Kidney epithelial cell (primary cell): ENCODE data around the gene UBL4A. TPM values are rescaled to one million over a fixed set of nuclear protein-coding genes. Genes with fewer than 3 reads are reported as not detected.

ENCODE experiments used
- DNase-seq: peaks from one replicate; pipeline ENCODE4 v3.0.0-alpha.2; 2010; ENCODE audit warnings: low read depth
- H3K27me3 ChIP-seq: 2 replicates; pipeline ENCODE4 v1.6.0; 2011; ENCODE audit warnings: low read length; ENCODE audit not compliant: control insufficient read depth, insufficient read depth
- H3K36me3 ChIP-seq: 2 replicates; pipeline ENCODE4 v1.5.1; 2011; ENCODE audit warnings: low read length; ENCODE audit not compliant: control insufficient read depth, insufficient read depth
- H3K4me3 ChIP-seq: 2 replicates; pipeline ENCODE4 v1.5.1; 2011; ENCODE audit warnings: low read depth, mild to moderate bottlenecking, control low read depth, low read length
- total RNA-seq: library from RNA; depleted of rRNA; stranded (reverse); fragments of >200 nt; gene quantifications from 2 replicates; pipeline ENCODE4 v1.2.3, GENCODE V29; 2015
- TF ChIP-seq, protein P1 (sequence below): IDR thresholded peaks from 2 replicates; pipeline ENCODE4 v1.5.1; 2011; ENCODE audit warnings: mild to moderate bottlenecking, moderate library complexity, low read length, control low read depth, inconsistent platforms; ENCODE audit not compliant: insufficient read depth, poor library complexity, severe bottlenecking

UBL4A gene
- total RNA-seq, 1 donor from 2014 or later: 48.3 TPM

DNA sequence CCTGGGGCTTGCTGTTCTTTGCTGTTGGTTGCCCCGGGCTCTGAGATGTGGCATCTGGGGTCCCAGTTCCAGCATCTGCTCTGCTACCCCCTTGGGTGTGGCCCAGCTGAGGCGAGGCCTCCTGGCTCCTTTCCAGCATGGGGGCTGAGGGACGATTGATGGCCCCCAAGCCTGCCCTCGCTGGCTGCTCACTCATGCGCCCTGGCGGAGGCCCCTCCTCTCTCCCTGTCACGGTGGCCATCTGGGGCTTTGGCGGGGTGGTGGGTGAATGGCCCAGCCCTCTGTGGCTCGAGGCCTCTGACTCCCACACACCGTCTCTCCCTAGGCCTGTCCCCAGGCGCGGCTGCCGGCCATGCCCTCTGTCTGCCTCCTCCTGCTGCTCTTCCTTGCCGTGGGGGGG is 26.6 kb downstream of the UBL4A start:
- Histone ChIP-seq H3K27me3 (no peaks in the 10 kb centered on the region), H3K4me3 (peak overlapping the region; percentile 70), H3K36me3 (no peaks in the 10 kb centered on the region)
- no peak for DNase-seq
- TF ChIP-seq, protein P1, sequence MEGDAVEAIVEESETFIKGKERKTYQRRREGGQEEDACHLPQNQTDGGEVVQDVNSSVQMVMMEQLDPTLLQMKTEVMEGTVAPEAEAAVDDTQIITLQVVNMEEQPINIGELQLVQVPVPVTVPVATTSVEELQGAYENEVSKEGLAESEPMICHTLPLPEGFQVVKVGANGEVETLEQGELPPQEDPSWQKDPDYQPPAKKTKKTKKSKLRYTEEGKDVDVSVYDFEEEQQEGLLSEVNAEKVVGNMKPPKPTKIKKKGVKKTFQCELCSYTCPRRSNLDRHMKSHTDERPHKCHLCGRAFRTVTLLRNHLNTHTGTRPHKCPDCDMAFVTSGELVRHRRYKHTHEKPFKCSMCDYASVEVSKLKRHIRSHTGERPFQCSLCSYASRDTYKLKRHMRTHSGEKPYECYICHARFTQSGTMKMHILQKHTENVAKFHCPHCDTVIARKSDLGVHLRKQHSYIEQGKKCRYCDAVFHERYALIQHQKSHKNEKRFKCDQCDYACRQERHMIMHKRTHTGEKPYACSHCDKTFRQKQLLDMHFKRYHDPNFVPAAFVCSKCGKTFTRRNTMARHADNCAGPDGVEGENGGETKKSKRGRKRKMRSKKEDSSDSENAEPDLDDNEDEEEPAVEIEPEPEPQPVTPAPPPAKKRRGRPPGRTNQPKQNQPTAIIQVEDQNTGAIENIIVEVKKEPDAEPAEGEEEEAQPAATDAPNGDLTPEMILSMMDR: no peak

DNA sequence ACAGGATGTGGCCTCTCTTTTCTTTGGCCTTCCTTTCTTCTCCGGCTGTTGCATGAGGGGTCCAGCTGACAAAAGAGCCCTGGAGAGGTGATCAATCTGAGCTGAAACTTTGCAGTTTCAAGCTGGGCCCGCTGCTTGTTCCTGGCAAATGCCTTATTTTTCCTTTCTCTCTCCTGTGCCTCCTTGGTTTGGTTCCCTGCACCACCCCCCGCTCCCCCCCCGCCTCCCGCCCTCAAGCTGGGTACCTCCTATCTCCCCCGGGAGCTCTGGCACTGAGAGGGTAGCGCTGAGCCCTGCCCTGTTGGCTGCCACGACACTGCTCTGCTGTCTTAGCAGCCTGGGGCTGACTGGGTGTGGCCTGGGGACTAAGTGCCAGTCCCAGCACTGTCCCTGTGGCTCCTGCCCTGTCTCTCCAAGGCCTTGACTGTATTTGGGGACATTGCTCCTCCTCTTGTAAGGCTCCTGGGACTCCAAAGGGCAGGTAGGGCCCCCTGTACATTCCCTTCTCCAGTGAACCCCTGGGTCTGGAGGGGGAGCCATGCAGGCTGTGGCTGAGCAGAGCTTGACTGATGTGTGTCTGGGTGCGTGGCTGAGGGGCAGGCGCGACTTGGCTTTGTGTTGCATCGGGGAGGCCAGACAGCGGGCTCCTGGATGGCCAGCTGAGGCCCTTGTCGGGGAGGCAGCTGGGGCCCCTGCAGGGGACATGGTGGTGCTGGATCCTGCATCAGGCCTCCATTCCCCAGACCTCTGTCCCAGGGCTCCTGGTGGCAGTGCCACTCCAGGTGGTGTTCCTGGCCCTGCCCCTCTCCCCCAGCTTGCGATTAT is 27.2 kb downstream of the UBL4A start:
- H3K4me3 ChIP-seq: peak overlapping the region; percentile 70
- TF ChIP-seq, protein P1: no peak
- no peaks in the 10 kb centered on the region for H3K27me3 ChIP-seq
- no peaks in the 10 kb centered on the region for H3K36me3 ChIP-seq
- no peak for DNase-seq

DNA sequence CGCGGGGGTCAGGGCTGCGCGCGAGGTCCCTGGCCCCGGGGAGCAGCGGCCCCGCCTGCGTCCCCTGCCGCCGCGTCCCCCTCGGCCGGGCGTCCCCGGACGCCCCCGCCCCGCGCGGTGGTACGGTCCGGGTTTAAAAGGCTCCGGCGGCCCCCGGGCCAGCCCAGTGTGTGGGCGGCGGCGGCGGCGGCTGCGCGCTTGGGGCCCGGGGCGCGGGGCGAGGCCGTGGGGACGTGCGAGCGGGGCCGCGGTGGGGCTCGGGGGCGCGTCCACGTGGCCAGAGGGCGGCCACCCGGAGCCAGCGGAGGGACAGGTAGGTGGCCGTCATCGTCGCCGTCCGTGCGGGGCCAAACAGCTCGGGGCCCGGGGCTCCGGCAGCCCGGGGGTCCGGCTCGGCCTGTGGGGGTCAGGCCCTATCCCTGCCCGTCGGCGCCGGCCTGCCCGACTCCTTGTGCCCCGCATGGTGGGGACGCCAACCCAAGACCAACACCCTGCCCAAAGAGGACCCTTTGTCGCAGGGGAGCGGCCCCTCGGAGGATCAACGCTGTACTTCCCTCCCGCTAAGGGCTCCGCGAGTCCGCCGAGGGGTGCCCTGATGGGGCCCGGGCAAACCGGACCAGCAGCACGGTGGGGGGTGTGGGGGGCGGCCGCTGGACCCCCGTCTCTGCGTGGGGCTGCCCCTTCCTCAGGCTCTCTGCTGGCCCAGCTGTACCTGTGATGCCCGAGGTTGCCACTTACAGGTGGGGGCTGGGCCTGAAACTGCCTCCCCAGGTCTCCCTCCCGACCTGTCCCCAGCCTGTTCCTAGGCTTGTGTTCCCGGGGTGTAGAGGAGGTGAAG is 28.1 kb downstream of the UBL4A start, which contains the start of gene PLXNA3:
Gene PLXNA3, plus strand, starts transcription at position 166 of the 838 bp plus-strand sequence. CDS start 1,903 bp downstream, outside the sequence.
- DNase-seq: no peak
- TF ChIP-seq, protein P1: no peak
- no peaks in the 10 kb centered on the region for H3K27me3 ChIP-seq
- H3K36me3 ChIP-seq: no peaks in the 10 kb centered on the region
- peak within 1 kb of the TSS; percentile 70 for H3K4me3 ChIP-seq

DNA sequence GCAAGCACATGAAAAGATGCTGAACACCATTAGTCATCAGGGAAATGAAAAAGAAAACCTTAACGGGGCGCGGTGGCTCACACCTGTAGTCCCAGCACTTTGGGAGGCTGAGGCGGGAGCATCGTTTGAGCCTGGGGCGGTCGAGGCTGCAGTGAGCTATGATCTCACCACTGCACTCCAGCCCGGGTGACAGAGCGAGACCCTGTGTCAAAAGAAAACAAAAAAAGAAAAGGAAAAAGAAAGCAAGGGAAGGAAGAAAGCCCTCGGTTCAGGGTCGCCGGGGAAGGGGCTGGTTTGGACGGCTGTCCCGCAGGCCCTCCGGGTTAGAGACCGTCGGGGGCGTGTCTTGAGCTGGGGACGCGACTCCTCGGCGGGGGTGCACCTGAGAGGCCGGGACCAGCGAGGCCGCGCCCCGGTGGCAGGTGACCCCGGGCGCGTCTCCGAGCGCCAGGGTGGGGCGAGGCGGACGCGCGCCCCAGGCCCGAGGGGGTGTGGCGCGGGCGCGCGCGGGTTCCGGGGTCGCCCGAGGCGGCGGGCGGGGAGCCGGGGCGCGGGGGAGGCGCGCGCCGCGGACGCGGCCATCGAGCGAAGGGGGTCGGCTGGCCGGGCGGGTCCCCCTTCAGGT is 28.8 kb downstream of the UBL4A start:
- peak overlapping the region; percentile 70 for H3K4me3 ChIP-seq
- TF ChIP-seq, protein P1: no peak
- no peak for DNase-seq
- no peaks in the 10 kb centered on the region for H3K36me3 ChIP-seq
- no peaks in the 10 kb centered on the region for H3K27me3 ChIP-seq

DNA sequence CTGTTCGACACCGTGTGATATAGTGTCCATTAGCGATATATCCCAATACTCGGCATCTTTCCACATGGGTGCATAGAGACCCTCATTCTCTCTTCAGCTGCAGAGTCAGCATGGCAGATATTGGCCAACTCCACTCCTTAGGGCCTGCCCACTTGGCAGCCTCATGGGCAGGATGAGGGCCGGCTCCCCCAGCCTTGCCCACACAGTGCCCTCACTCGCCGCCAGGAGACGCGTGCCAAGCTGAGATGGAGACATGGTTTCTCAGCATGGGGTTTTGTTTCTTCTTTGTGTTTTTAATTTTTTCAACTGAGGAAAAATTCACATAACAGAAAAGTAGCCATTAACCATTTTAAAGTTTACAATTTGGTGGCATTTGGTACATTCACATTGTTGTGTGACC is 33.6 kb downstream of the UBL4A start:
- Histone ChIP-seq H3K4me3 (no peak overlapping the region), H3K36me3 (no peaks in the 10 kb centered on the region), H3K27me3 (no peaks in the 10 kb centered on the region)
- TF ChIP-seq, protein P1: no peak
- DNase-seq: no peak
